ENCODE measurements around the gene KRT77.
"Not testable (repeated sequence)": the region's sequence is repeated elsewhere in the genome, so short reads cannot be mapped to it uniquely, and the experiment has no call there.

KRT77 gene

GRCh38 chr12:52673713-52674432 lies 29.5 kb downstream of the KRT77 start:
- DNase-seq = no peak

- DNase-seq = no peak
Measured at GRCh38 chr12:52673217-52673616, 30.1 kb downstream of the KRT77 start.

- no peak for DNase-seq
Measured at GRCh38 chr12:52672321-52672933, 30.9 kb downstream of the KRT77 start.

GRCh38 chr12:52670961-52671360 lies 32.4 kb downstream of the KRT77 start:
- no peak for DNase-seq

GRCh38 chr12:52670506-52670905 lies 32.8 kb downstream of the KRT77 start:
- DNase-seq = no peak

- DNase-seq = not testable (repeated sequence)
Measured at GRCh38 chr12:52669941-52670340, 33.4 kb downstream of the KRT77 start.

GRCh38 chr12:52669426-52669825 lies 33.9 kb downstream of the KRT77 start:
- no peak for DNase-seq

- DNase-seq = no peak
Measured at GRCh38 chr12:52667931-52668330, 35.4 kb downstream of the KRT77 start.

GRCh38 chr12:52667509-52667908 lies 35.8 kb downstream of the KRT77 start:
- DNase-seq = no peak

- no peak for DNase-seq
Measured at GRCh38 chr12:52666471-52666870, 36.9 kb downstream of the KRT77 start.

GRCh38 chr12:52663420-52663819 lies 39.9 kb downstream of the KRT77 start:
- DNase-seq = no peak

GRCh38 chr12:52662918-52663229 lies 40.5 kb downstream of the KRT77 start:
- DNase-seq = no peak

- no peak for DNase-seq
Measured at GRCh38 chr12:52662093-52662917, 41.0 kb downstream of the KRT77 start.

- DNase-seq = no peak
Measured at GRCh38 chr12:52661668-52662067, 41.7 kb downstream of the KRT77 start.

GRCh38 chr12:52660934-52661499 lies 42.3 kb downstream of the KRT77 start:
- DNase-seq = no peak

- DNase-seq = no peak
Measured at GRCh38 chr12:52659951-52660350, 43.4 kb downstream of the KRT77 start.

- DNase-seq = no peak
Measured at GRCh38 chr12:52659395-52659794, 43.9 kb downstream of the KRT77 start.

GRCh38 chr12:52658196-52658595 lies 45.1 kb downstream of the KRT77 start:
- no peak for DNase-seq

- DNase-seq = no peak
Measured at GRCh38 chr12:52657250-52657902, 45.9 kb downstream of the KRT77 start.

GRCh38 chr12:52656616-52657015 lies 46.7 kb downstream of the KRT77 start:
- DNase-seq = no peak

GRCh38 chr12:52655720-52656124 lies 47.6 kb downstream of the KRT77 start:
- DNase-seq = no peak

GRCh38 chr12:52655251-52655650 lies 48.1 kb downstream of the KRT77 start:
- no peak for DNase-seq

GRCh38 chr12:52651726-52652261 lies 51.5 kb downstream of the KRT77 start, which contains the start of gene KRT2:
Gene KRT2, minus strand, starts transcription at chr12:52652211. Its CDS starts 69 bp downstream, at chr12:52652142.
- DNase-seq = no peak
